ENCODE data around the gene HGS.

HGS gene

GRCh38 chr17:81686614-81687013 lies 2.8 kb downstream of the HGS start:
- no peak for DNase-seq

- no peak for DNase-seq
Observed at GRCh38 chr17:81687770-81688541, 4.1 kb downstream of the HGS start.

GRCh38 chr17:81688616-81689015 lies 4.8 kb downstream of the HGS start:
- no peak for DNase-seq

- DNase-seq: no peak
Observed at GRCh38 chr17:81690066-81690465, 6.3 kb downstream of the HGS start.

GRCh38 chr17:81690549-81690948 lies 6.7 kb downstream of the HGS start:
- no peak for DNase-seq

- DNase-seq: no peak
Observed at GRCh38 chr17:81691196-81691595, 7.4 kb downstream of the HGS start.

GRCh38 chr17:81691608-81692007 lies 7.8 kb downstream of the HGS start:
- DNase-seq: no peak

- no peak for DNase-seq
Observed at GRCh38 chr17:81693509-81694210, 9.8 kb downstream of the HGS start.

- DNase-seq: no peak
Observed at GRCh38 chr17:81694810-81695209, 11.0 kb downstream of the HGS start.

DNA sequence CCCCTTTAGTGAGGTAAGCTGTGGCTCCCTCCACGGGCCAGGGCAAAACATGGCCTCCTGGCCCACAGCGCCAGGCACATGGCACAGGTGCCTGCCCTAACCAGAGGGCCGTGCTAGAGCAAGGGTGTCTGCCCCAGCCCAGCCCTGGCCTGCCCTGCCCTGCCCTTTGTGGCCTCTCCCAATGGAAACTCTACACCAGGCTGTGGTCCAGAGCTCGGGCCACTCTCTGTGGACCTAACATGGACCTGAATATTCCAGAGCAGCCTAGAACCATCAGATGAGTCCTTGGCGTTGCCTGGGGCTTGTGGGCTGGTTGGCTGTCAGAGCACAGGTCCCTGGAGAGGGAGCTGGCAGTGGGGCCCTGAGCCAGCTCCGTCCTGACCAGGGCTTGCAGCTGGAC lies 11.4 kb downstream of the HGS start:
- no peak for DNase-seq

GRCh38 chr17:81695801-81696200 lies 12.0 kb downstream of the HGS start:
- DNase-seq: no peak

DNA sequence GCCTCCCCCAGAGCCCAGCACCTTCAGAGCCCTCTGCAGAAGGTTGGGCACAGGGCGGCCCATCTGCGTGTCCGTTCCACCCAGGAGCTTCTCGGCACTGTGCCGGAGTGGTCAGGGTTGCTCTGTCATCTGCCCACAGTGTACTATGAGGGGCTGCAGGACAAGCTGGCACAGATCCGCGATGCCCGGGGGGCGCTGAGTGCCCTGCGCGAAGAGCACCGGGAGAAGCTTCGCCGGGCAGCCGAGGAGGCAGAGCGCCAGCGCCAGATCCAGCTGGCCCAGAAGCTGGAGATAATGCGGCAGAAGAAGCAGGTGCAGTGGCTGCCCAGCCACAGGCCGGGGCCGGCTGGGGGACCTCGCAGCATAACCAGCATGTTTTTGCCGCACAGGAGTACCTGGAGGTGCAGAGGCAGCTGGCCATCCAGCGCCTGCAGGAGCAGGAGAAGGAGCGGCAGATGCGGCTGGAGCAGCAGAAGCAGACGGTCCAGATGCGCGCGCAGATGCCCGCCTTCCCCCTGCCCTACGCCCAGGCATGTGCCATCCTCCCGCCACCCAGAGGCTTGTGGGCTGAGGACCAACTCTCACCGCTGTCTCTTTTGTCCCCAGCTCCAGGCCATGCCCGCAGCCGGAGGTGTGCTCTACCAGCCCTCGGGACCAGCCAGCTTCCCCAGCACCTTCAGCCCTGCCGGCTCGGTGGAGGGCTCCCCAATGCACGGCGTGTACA lies 12.6 kb downstream of the HGS start:
- DNase-seq: no peak

DNA sequence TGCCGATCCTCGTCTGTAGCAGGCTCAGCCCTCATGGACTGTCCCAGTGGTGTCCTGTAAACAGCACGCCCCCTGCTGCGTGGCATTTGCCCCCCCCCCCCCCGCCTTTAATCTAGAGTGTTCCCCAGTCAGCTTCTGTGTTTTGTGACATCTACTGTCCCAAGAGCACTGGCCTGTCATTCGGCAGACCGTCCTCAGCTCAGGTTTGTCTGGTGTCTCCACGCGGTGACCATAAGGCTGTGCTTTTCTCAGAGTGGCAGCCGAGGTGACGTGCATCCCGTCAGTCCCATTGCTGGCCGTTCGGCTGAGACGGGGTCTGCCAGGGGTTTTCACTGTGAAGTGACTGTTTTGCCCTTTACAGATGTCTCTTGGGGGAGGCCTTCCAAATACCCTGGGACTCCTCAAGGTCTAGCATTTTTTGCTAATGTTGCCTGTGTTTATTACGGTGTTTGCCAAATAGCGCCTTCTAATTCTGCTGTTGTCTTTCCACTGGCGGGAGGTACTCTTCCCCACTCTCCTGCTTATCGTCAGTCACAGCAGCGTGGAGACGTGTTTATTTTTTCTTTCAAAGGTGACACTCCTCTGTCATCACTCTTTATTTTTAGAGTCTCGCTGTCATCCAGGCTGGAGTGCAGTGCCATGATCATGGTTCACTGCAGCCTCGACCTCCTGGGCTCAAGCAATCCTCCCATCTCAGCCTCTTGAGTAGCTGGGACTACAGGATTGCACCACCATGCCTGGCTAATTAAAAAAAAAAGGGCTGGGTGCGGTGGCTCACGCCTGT lies 13.6 kb downstream of the HGS start:
- no peak for DNase-seq

GRCh38 chr17:81700353-81701287 lies 16.8 kb downstream of the HGS start:
- no peak for DNase-seq

GRCh38 chr17:81701288-81702071 lies 17.7 kb downstream of the HGS start:
- no peak for DNase-seq

DNA sequence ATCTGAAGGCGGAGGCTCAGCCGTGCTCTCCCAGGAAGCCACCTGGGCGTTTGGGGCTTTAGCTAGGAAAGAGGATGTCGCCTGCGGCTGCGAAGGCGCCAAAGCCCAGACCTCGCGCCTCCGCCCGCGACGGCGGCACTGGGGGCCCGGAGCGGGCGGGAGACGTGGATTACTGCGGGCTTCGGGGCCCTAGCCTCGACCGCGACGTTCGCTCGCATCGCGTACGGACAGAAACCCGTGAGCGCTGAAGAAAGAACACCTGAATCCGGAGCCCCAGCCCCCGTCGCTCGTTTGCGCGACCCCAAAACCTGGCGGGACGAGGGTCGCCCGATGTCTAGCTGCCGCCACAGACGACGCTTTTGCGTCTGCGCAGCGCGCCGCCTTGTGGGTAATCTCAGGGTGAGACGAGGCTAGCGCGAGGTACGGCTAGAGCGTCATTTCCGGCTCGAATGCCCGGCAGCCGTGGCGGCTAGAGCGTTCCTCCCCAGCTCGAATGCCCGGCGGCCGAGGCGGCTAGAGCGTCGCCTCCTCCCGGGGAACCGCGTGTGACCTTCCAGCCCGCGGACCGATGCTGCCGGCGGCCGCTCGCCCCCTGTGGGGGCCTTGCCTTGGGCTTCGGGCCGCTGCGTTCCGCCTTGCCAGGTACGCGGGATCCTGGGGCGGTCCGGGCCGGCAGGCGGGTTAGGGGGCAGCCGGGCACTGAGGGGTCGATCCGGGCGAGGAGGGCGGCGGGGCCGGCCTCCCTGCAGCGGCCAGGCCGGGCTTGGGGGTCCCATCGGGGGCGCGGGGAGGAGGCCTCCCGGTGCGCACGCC lies 19.3 kb downstream of the HGS start, which contains the start of gene MRPL12:
Gene MRPL12 (plus strand): TSS at position 434 of the 813 bp plus-strand sequence. CDS start 135 bp downstream, at position 569.
- DNase-seq: peak; percentile 90

DNA sequence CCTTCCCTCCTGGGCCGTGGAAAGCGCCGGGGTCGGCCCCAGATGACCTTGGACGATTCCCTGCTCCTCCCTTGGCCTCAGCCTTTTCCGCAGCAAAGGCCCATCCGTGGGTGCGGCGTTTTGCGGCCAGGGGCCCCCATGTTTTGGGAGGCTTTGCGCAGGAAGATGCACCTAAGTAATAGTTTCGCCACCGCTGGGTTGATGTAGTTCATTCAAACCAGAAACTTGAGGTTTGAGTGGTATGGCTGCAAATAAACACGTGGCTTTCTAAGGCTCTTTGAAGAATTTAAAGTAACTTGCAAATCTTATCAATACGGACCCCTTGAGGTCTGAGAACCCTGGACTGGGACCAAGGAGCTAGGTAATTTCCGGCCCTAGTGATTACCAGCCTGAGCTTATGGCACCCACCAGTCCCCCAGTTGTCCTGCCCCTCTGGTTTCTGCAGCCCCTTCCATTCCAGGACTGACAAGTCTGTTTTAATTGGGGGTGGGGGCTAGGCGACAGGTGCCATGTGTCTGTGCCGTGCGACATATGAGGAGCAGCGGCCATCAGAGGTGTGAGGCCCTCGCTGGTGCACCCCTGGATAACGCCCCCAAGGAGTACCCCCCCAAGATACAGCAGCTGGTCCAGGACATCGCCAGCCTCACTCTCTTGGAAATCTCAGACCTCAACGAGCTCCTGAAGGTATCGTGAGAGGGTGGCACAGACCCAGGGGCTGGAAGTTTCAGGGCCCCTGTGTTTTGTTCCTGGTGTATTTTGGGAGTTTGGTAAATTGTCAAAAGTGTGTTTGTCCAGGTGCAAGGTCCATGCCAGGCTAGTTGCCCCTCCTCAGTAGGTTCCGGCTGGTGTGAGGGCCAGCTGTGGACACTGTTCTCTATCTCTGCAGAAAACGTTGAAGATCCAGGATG lies 20.2 kb downstream of the HGS start:
- DNase-seq: no peak

DNA sequence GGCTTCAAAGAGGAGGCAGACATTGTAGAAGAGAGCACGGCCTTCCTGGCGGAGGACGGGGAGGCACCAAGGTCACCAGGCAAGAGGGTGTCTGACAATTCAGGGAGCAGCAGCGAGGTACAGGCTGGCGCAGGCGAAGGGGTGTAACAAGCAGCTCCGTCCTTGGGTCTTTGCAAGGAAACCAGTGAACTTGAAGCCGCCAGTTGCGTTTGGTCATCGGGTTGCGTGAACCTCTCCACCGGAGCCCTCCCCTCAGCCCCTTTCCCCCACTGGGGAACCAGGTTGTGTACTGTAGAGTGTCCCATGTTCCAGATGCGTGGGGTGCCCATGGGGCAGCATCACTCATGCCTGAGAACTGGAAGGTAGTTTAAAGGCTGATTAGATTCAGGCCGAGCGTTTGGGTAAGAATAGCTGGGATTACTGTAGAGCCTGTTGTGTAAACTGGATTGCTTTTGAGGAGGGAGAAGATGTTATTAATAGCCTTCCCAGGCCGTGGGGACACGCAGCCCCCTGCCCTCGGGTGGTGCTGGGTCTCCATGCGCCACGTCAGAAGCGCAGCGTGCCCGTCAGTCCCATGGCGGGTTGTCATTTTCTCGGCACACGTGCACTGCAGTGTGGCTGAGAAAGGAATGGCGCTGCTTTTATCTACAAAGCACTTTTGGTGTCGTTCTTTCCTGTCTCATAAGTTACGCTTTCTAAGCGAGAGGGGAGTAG lies 21.9 kb downstream of the HGS start:
- DNase-seq: no peak
